CD8-positive, alpha-beta memory T cell (primary cell): Measurements from ENCODE around the gene CFAP221. TPM values are rescaled to one million over a fixed set of nuclear protein-coding genes. Genes with fewer than 3 reads are reported as not detected.

Experiments
- CTCF ChIA-PET: fragments of 350-600 bp; sonication (Branson Sonifier 250); formaldehyde crosslinking; loops from one replicate; lab custom pipeline; 2021; ENCODE audit warnings: antibody characterized with exemption; lab: Charles Lee
- POLR2A ChIA-PET: fragments of 350-600 bp; sonication (Branson Sonifier 250); formaldehyde crosslinking; loops from one replicate; lab custom pipeline; 2021; ENCODE audit warnings: antibody characterized with exemption; lab: Charles Lee
- DNase-seq, 5 donors: peaks; one replicate each; pipeline versions ENCODE4 v3.0.0 to v3.0.0-alpha.2; 2020 to 2022; ENCODE audit warnings: mixed read lengths in 1 of 5
- H3K27ac ChIP-seq: one replicate; pipeline ENCODE4 v1.7.0; 2013; ENCODE audit warnings: low read depth, mild to moderate bottlenecking, low read length, moderate library complexity
- H3K27me3 ChIP-seq: 2 replicates; pipeline ENCODE4 v1.7.0; 2013; ENCODE audit warnings: low read length, mild to moderate bottlenecking; ENCODE audit not compliant: insufficient read depth, poor library complexity, severe bottlenecking
- H3K36me3 ChIP-seq: 2 replicates; pipeline ENCODE4 v1.7.0; 2013; ENCODE audit warnings: mild to moderate bottlenecking, low read length, moderate library complexity; ENCODE audit not compliant: insufficient read depth
- H3K4me1 ChIP-seq: 2 replicates; pipeline ENCODE4 v1.7.0; 2013; ENCODE audit warnings: mild to moderate bottlenecking, low read length, moderate library complexity; ENCODE audit not compliant: insufficient read depth
- H3K4me3 ChIP-seq: 2 replicates; pipeline ENCODE4 v1.7.0; 2013; ENCODE audit warnings: mild to moderate bottlenecking, low read length
- H3K9me3 ChIP-seq: 2 replicates; pipeline ENCODE4 v1.7.0; 2013; ENCODE audit warnings: mild to moderate bottlenecking, low read length
- H3K27ac Mint-ChIP-seq, 8 donors: one replicate each; pipeline ENCODE4 v1.8.0; 2020 to 2021; ENCODE audit warnings: mixed read lengths in 8 of 8, mild to moderate bottlenecking in 6 of 8, inconsistent platforms in 3 of 8, moderate library complexity in 3 of 8
- H3K27me3 Mint-ChIP-seq, 2 donors: one replicate each; pipeline ENCODE4 v1.8.0; 2020 to 2021; ENCODE audit warnings: mixed read lengths in 2 of 2, mild to moderate bottlenecking in 1 of 2, moderate library complexity in 1 of 2
- H3K36me3 Mint-ChIP-seq, 3 donors: one replicate each; pipeline ENCODE4 v1.8.0; 2020 to 2021; ENCODE audit warnings: mixed read lengths in 3 of 3, inconsistent platforms in 1 of 3, mild to moderate bottlenecking in 1 of 3
- H3K4me1 Mint-ChIP-seq, 3 donors: one replicate each; pipeline ENCODE4 v1.8.0; 2020 to 2021; ENCODE audit warnings: mixed read lengths in 3 of 3, inconsistent platforms in 1 of 3, mild to moderate bottlenecking in 1 of 3
- H3K4me3 Mint-ChIP-seq, 7 donors: one replicate each; pipeline ENCODE4 v1.8.0; 2020 to 2021; ENCODE audit warnings: mixed read lengths in 7 of 7, mild to moderate bottlenecking in 6 of 7, moderate library complexity in 4 of 7, inconsistent platforms in 2 of 7
- H3K9me3 Mint-ChIP-seq, 5 donors: one replicate each; pipeline ENCODE4 v1.8.0; 2020 to 2022; ENCODE audit warnings: mixed read lengths in 5 of 5, mild to moderate bottlenecking in 3 of 5, moderate library complexity in 2 of 5, inconsistent platforms in 1 of 5
- polyA plus RNA-seq: library from polyadenylated mRNA; unstranded; fragments of 300-500 nt; fragmentation: Illumina TruSeq; gene quantifications from one replicate; pipeline ENCODE4 v1.2.3, GENCODE V29; 2021
- total RNA-seq, 2 experiments: library from RNA; stranded (reverse); gene quantifications; one replicate each; pipeline ENCODE4 v1.2.3, GENCODE V29; 2021

Gene CFAP221
- total and polyA plus RNA-seq, 3 experiments from 2014 or later: not detected

DNA sequence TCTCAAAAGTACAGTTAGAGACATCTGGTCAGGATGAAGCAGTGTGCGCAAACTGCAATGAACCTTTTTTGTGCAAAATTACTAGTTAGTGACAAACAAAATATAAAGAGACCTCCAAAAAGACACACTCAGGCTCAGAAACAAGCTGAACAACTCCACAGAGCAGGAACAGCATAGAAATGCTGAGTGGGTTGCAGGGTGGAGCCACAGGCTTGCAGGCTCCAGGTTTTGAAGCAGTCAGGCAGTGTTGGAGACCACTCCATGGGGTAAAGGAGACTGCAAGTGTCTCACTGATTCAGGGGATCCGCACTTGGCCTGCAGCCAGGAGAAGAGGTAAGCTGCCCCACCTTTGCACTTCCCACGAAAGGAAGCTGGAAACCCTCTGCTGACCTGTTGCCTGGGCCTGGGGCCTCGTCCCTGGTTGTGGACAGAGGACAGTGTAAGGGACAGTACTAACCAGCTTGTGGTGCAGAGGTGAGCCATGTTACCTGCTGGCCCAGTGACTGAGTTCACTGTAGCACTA is 36.4 kb downstream of the CFAP221 start:
- CTCF ChIA-PET: no interaction called here
- no peaks in the 10 kb centered on the region for H3K4me1 Mint-ChIP-seq
- H3K9me3 Mint-ChIP-seq: peaks cover 0 to 10% (median 4%) of the 10 kb centered on the region in 5 donors
- H3K4me3 Mint-ChIP-seq: no peak overlapping the region
- Histone ChIP-seq H3K4me1 (no peaks in the 10 kb centered on the region), H3K36me3 (no peaks in the 10 kb centered on the region), H3K27ac (no peak overlapping the region), H3K9me3 (no peaks in the 10 kb centered on the region), H3K27me3 (peaks cover 5% of the 10 kb centered on the region), H3K4me3 (no peak overlapping the region)
- H3K27ac Mint-ChIP-seq: no peak overlapping the region
- POLR2A ChIA-PET: no interaction called here
- DNase-seq: no peak
- H3K36me3 Mint-ChIP-seq: no peaks in the 10 kb centered on the region
- peaks cover 4 to 23% of the 10 kb centered on the region in 2 donors for H3K27me3 Mint-ChIP-seq

- no peak overlapping the region for H3K4me3 Mint-ChIP-seq
- peaks cover 0 to 10% (median 3%) of the 10 kb centered on the region in 5 donors for H3K9me3 Mint-ChIP-seq
- CTCF ChIA-PET: no interaction called here
These were observed 39.0 kb downstream of the CFAP221 start for GRCh38 chr2:119583291-119583690.

DNA sequence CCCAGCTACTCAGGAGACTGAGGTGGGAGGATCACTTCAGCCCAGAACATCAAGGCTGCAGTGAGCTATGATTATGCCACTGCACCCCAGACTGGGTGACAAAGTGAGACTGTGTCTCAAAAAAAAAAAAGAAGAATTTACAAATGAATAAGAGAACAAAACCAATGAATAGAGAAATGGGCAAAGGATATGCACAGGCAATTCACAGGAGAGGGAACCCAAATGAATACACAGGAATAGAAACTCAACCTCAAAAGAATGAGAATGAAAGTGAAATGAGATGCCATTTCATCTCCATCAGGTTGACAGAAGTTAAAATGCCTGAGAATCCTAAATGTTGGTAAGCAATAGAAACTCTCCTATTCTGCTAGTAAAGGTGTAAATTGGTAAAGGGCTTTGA is 40.2 kb downstream of the CFAP221 start:
- H3K4me1 ChIP-seq: no peaks in the 10 kb centered on the region
- no peaks in the 10 kb centered on the region for H3K9me3 ChIP-seq
- H3K4me1 Mint-ChIP-seq: no peaks in the 10 kb centered on the region
- H3K27me3 Mint-ChIP-seq: peaks cover 8 to 13% of the 10 kb centered on the region in 2 donors
- H3K27ac ChIP-seq: no peak overlapping the region
- CTCF ChIA-PET: no interaction called here
- POLR2A ChIA-PET: no interaction called here
- peaks cover 5% of the 10 kb centered on the region for H3K27me3 ChIP-seq
- no peak overlapping the region for H3K4me3 ChIP-seq
- DNase-seq: no peak
- peaks cover 0 to 10% (median 3%) of the 10 kb centered on the region in 5 donors for H3K9me3 Mint-ChIP-seq
- H3K4me3 Mint-ChIP-seq: no peak overlapping the region
- H3K36me3 Mint-ChIP-seq: no peaks in the 10 kb centered on the region
- H3K27ac Mint-ChIP-seq: no peak overlapping the region
- no peaks in the 10 kb centered on the region for H3K36me3 ChIP-seq

More at GRCh38 chr2:119583291-119583690, 39.0 kb downstream of the CFAP221 start:
- Histone ChIP-seq H3K36me3 (no peaks in the 10 kb centered on the region), H3K9me3 (no peaks in the 10 kb centered on the region), H3K4me3 (no peak overlapping the region), H3K4me1 (no peaks in the 10 kb centered on the region), H3K27ac (no peak overlapping the region), H3K27me3 (peaks cover 5% of the 10 kb centered on the region)
- peaks cover 8 to 15% of the 10 kb centered on the region in 2 donors for H3K27me3 Mint-ChIP-seq
- no peaks in the 10 kb centered on the region for H3K4me1 Mint-ChIP-seq
- no peak overlapping the region for H3K27ac Mint-ChIP-seq
- POLR2A ChIA-PET: no interaction called here
- no peaks in the 10 kb centered on the region for H3K36me3 Mint-ChIP-seq
- no peak for DNase-seq

GRCh38 chr2:119586085-119586484 is 41.8 kb downstream of the CFAP221 start:
- ChIA-PET CTCF (no interaction called here), POLR2A (no interaction called here)
- Histone ChIP-seq H3K4me1 (no peaks in the 10 kb centered on the region), H3K27ac (no peak overlapping the region), H3K27me3 (no peaks in the 10 kb centered on the region), H3K36me3 (no peaks in the 10 kb centered on the region), H3K9me3 (no peaks in the 10 kb centered on the region), H3K4me3 (no peak overlapping the region)
- H3K4me1 Mint-ChIP-seq: no peaks in the 10 kb centered on the region
- H3K27ac Mint-ChIP-seq: no peak overlapping the region
- H3K4me3 Mint-ChIP-seq: no peak overlapping the region
- H3K36me3 Mint-ChIP-seq: no peaks in the 10 kb centered on the region
- H3K27me3 Mint-ChIP-seq: peaks cover 8 to 21% of the 10 kb centered on the region in 2 donors
- peaks cover 0 to 10% (median 3%) of the 10 kb centered on the region in 5 donors for H3K9me3 Mint-ChIP-seq
- DNase-seq: no peak

DNA sequence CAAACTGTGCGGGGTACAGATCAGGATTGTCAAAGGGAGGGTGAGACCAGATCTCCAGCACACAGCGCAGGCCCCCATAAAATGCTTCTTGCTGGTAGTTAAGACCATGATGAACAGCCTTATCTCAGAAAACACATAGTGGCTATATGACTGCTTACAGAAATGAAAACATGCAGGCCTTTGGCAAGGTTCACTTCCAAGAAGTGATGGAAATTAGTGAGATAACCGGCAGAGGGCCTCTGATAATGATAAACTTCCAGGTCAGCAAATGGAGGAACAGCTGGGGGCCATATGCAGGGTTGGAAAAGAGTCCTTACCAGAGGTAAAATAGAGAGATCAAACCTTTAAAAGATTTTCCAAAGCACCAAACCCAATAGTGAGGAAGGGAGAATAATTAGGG is 46.6 kb downstream of the CFAP221 start:
- DNase-seq: no peak
- H3K36me3 ChIP-seq: no peaks in the 10 kb centered on the region
- ChIA-PET CTCF (no interaction called here), POLR2A (no interaction called here)
- H3K9me3 ChIP-seq: no peaks in the 10 kb centered on the region
- Mint-ChIP-seq H3K27me3 (peaks cover 11 to 19% of the 10 kb centered on the region in 2 donors), H3K27ac (no peak overlapping the region), H3K4me3 (no peak overlapping the region), H3K9me3 (no peaks in the 10 kb centered on the region), H3K36me3 (no peaks in the 10 kb centered on the region), H3K4me1 (no peaks in the 10 kb centered on the region)
- no peaks in the 10 kb centered on the region for H3K4me1 ChIP-seq
- H3K4me3 ChIP-seq: no peak overlapping the region
- H3K27ac ChIP-seq: no peak overlapping the region
- H3K27me3 ChIP-seq: no peaks in the 10 kb centered on the region

- ChIA-PET POLR2A (no interaction called here), CTCF (no interaction called here)
- H3K36me3 Mint-ChIP-seq: no peaks in the 10 kb centered on the region
- no peaks in the 10 kb centered on the region for H3K9me3 ChIP-seq
- no peak for DNase-seq
- no peak overlapping the region for H3K4me3 ChIP-seq
- H3K27ac ChIP-seq: no peak overlapping the region
- no peak overlapping the region for H3K4me3 Mint-ChIP-seq
- no peak overlapping the region for H3K27ac Mint-ChIP-seq
- H3K4me1 Mint-ChIP-seq: no peaks in the 10 kb centered on the region
- H3K27me3 ChIP-seq: no peaks in the 10 kb centered on the region
- H3K9me3 Mint-ChIP-seq: no peaks in the 10 kb centered on the region
- peaks cover 9 to 16% of the 10 kb centered on the region in 2 donors for H3K27me3 Mint-ChIP-seq
- no peaks in the 10 kb centered on the region for H3K36me3 ChIP-seq
- no peaks in the 10 kb centered on the region for H3K4me1 ChIP-seq
These were observed 47.3 kb downstream of the CFAP221 start for GRCh38 chr2:119591523-119591922.

DNA sequence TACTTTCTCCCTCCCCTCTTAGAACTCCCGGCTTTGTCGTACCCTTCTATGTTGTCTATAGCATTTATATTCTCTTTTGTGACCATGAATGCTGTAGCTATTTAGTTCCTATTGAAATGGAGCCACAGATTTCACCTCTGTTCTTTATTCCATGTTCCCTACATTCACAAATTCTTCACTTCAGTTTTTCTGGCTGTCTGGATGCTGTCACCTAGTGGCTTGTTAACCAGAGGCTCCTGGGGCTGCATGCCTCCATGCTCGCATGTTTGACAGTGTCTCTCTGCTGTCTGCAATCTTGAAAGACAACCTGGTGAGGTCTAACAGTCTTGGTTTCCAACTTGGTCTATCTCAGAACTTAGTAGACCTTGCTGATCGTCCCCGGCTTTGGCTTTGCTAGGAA is 48.2 kb downstream of the CFAP221 start:
- Histone ChIP-seq H3K9me3 (no peaks in the 10 kb centered on the region), H3K27ac (no peak overlapping the region), H3K4me1 (no peaks in the 10 kb centered on the region), H3K36me3 (no peaks in the 10 kb centered on the region), H3K27me3 (no peaks in the 10 kb centered on the region), H3K4me3 (no peak overlapping the region)
- CTCF ChIA-PET: no interaction called here
- peaks cover 9 to 16% of the 10 kb centered on the region in 2 donors for H3K27me3 Mint-ChIP-seq
- POLR2A ChIA-PET: no interaction called here
- DNase-seq: no peak
- H3K27ac Mint-ChIP-seq: no peak overlapping the region
- H3K36me3 Mint-ChIP-seq: no peaks in the 10 kb centered on the region
- H3K4me1 Mint-ChIP-seq: no peaks in the 10 kb centered on the region
- H3K9me3 Mint-ChIP-seq: no peaks in the 10 kb centered on the region
- H3K4me3 Mint-ChIP-seq: no peak overlapping the region

DNA sequence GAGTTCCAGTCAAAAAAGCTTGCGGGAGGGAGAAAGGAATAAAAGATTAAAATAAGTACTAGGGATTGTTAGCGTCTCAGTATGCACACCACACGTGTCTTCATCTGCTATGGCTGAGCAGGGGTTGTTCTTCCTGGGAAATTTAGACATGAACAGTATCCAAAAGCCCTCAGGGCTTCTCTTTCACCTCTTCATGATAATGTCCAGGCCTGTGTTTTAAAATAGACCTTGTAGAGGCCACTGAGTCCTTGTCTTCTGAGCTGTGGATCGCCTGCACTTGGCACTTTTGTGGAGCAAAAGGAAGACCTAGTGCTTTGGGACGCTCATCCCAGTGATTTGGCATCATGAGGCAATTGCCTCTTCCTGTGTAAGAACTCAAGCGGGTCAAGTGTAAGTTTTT is 52.4 kb downstream of the CFAP221 start:
- Histone ChIP-seq H3K9me3 (no peaks in the 10 kb centered on the region), H3K27ac (no peak overlapping the region), H3K36me3 (no peaks in the 10 kb centered on the region), H3K4me1 (no peaks in the 10 kb centered on the region), H3K27me3 (no peaks in the 10 kb centered on the region), H3K4me3 (no peak overlapping the region)
- Mint-ChIP-seq H3K4me3 (no peak overlapping the region), H3K27me3 (peaks cover 4 to 9% of the 10 kb centered on the region in 2 donors), H3K4me1 (no peaks in the 10 kb centered on the region), H3K9me3 (no peaks in the 10 kb centered on the region), H3K36me3 (no peaks in the 10 kb centered on the region), H3K27ac (no peak overlapping the region)
- no peak for DNase-seq
- ChIA-PET POLR2A (no interaction called here), CTCF (no interaction called here)
